Islet of Langerhans (tissue), 1 donor: ENCODE measurements around the gene CYP20A1.
"Not testable (repeated sequence)": the region's sequence is repeated elsewhere in the genome, so short reads cannot be mapped to it uniquely, and the experiment has no call there.

ENCODE experiments used
- FAIRE-seq: peaks from one replicate; lab custom pipeline; 2011; peaks lifted over from hg19 to GRCh38; lab: Jason Lieb, UNC

The CYP20A1 gene, protein sequence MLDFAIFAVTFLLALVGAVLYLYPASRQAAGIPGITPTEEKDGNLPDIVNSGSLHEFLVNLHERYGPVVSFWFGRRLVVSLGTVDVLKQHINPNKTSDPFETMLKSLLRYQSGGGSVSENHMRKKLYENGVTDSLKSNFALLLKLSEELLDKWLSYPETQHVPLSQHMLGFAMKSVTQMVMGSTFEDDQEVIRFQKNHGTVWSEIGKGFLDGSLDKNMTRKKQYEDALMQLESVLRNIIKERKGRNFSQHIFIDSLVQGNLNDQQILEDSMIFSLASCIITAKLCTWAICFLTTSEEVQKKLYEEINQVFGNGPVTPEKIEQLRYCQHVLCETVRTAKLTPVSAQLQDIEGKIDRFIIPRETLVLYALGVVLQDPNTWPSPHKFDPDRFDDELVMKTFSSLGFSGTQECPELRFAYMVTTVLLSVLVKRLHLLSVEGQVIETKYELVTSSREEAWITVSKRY

DNA sequence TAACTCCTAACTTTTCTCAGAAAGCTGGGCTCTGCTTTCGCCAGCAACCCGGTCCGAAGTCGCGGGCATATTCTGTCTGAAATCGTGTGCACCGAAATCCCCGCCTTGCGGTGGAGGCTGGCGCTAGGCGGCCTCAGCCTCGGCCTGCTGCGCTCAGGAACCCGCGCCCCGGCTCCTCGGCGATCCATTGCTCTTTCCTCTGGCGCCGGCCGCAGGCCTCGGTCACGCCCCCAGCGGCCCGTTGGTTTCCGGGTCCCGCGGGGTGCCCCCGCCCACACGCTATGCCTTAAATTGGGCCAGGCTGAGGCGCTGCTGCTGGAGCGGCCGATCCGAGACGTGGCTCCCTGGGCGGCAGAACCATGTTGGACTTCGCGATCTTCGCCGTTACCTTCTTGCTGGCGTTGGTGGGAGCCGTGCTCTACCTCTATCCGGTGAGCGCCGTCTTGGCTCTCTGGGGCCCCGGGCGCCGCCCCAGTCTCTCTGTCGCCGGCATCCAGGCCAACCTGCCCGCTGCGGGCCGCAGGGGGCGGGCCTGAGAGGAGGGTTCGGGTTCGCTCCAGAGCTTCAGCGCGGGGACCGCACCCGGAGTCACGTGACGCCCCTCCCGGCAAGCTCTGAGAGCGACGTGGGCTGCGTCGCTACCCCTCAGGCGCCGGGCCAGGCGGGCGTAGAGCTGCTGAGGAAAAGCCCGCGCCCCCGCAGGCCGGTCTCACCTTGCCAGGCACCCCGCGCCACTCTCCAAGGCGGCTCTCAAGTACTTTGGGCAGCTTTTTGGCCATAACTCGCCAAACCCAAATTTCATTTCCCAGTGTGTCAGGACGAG is at the start of gene CYP20A1:
Gene CYP20A1 (plus strand): TSS at position 315 of the 823 bp plus-strand sequence. CDS start 45 bp downstream, at position 360.
- FAIRE-seq = no peak

DNA sequence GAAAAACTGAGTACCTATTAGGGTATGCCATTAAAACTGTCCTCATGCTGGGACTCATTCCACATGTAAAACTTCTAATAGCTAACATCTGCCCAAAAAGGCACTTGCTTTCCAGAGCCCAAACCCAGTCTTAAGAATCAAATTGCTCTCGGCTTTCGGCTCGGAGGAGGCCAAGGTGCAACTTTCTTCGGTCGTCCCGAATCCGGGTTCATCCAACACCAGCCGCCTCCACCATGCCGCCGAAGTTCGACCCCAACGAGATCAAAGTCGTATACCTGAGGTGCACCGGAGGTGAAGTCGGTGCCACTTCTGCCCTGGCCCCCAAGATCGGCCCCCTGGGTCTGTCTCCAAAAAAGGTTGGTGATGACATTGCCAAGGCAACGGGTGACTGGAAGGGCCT is 48.3 kb upstream of the CYP20A1 start:
- not testable (repeated sequence) for FAIRE-seq

DNA sequence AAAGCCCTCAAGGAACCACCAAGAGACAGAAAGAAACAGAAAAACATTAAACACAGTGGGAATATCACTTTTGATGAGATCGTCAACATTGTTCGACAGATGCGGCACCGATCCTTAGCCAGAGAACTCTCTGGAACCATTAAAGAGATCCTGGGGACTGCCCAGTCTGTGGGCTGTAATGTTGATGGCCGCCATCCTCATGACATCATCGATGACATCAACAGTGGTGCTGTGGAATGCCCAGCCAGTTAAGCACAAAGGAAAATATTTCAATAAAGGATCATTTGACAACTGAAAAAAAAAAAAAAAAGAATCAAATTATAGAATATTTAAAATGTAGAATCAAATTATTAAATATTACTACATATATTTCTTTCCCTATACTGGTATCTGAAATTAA is 47.8 kb upstream of the CYP20A1 start:
- not testable (repeated sequence) for FAIRE-seq

DNA sequence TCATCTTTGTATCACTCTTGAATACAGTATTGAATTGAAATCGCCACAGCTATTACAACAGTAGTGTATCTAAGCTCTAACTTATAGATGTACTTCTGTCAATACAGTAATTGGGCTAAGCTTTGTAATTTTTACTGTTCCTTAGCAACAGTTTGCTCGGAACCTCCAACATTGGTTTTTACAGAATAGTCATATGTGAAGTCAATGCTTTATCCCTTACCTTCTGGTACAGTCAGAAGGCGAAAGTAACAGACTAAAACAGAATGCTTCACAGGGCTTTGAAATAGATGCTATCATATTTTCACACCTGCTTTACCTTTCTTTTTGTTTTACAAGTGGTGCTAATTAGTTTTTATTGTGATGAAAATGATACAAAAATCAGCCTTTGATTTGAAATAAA is 46.9 kb upstream of the CYP20A1 start:
- peak; percentile 97 for FAIRE-seq

DNA sequence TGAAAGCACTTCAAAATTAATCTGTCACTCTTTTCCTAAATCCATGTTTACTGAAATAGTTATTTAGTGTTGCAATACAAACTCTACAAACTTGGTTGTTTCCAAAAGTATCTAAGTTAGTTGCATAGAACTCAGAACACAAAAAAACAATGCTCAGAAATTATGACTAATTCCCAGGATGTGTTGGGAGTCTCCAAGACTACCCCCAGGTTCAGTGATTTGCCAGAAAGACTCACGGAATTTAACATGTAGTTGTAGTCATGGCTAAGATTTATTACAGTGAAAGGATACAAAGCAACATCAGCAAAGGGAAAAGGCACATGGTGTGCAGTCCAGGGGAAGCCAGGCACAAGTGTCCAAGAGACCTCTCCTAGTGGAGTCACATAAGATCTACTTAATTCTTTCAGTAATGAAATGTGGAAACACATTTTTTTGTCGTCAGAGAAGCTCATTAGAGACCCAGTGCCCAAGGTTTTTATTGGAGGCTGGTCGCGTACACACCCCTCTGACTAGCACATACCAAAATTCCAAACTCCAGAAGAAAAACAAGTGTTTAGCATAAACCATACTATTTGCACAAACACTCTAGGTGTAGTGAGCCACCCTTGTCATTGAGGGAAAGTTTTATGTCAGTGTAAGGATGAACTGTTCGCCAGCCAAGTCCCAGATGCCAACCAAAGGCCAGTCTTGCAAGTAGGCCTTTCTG is 43.3 kb upstream of the CYP20A1 start:
- no peak for FAIRE-seq

DNA sequence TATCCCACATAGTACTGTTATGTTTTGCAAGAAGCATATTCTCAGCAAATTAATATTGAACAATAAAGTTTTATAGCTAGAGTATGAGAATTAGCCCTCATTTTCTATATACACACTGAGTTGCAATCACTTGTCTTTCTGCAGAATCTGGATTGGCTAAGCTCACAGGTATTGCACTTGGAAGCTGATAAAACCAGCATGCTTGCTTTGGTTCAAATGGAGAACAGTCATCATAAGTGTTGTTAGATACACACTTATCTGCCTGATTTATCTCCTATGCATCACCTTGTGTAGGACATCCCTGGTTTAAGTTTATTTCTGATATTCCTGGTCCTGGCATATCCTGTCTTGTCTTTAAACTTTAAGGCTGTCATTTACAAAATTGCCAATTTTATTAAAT is 38.0 kb upstream of the CYP20A1 start:
- FAIRE-seq = no peak

DNA sequence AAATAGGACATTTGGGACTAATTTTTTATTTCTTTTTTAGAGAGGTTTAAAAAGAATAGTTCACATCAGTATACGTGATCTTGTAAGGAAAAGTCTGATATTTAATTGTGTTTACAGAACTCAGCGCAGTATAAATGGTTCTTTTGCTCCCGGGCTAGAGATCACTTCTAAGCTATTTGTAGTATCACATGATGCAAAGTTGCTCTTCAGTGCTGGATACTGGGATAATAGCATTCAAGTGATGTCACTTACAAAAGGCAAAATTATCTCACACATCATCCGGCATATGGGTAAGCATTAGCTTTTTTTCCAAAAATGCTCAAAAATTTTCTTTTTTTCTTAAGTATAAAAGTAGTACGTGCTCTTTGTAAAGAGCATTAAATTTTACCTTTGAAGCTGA is 37.4 kb upstream of the CYP20A1 start:
- FAIRE-seq = no peak

DNA sequence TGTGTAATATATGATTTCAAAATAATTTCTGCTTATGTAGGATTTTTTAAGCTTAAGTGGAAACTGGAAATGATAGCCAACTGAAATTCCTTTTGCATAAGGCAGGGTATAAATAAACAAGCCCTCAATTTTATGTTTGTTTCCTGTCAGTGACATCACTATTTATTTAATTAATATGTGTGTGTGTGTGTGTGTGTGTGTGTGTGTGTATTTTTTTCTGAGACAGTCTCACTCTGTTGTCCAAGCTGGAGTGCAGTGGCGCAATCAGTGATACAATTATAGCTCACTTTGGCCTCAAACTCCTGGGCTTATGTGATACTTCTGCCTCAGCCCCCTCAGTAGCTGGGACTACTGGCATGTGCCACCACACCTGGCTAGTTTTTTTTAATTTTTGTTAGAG is 29.3 kb upstream of the CYP20A1 start:
- no peak for FAIRE-seq

DNA sequence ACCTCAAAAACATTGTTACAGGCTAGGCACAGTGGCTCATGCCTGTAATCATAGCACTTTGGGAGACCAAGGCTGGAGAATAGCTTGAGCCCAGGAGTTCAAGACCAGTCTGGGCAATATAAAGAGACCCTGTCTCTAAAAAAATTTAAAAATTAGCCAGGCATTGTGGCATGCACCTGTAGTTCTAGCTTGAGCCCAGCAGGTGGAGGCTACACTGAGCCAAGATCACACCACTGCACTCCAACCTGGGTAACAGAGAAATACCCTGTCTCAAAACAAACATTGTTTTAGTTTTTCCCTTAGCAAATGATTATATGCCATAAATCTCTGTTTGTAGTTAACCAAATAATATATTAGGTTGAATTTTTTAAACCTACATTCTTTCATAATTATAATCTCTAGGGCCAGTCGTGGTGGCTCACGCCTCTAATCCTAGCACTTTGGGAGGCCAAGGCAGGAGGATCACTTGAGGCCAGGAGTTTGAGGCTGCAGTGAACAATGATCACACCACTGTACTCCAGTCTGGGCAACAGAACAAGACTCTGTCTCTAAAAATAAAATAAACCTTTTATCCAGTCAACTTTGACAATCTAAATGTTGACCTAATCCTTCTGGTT is 13.3 kb upstream of the CYP20A1 start:
- FAIRE-seq = peak; percentile 88

DNA sequence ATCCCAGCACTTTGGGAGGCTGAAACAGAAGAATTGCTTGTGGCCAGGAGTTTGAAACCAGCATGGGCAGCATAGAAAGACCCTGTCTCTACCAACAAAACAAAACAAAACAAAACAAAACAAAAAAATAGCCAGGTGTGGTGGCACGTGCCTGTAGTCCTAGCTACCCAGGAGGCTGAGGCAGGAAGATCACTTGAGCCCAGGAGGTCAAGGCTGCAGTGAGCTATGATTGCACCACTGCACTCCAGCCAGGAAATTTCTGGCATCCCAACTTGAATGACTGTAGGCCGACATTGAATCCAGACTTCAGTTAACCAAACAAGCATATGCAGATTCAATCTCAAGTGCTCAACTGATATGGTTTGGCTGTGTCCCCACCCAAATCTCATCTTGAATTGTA is 9.1 kb upstream of the CYP20A1 start:
- FAIRE-seq = not testable (repeated sequence)

DNA sequence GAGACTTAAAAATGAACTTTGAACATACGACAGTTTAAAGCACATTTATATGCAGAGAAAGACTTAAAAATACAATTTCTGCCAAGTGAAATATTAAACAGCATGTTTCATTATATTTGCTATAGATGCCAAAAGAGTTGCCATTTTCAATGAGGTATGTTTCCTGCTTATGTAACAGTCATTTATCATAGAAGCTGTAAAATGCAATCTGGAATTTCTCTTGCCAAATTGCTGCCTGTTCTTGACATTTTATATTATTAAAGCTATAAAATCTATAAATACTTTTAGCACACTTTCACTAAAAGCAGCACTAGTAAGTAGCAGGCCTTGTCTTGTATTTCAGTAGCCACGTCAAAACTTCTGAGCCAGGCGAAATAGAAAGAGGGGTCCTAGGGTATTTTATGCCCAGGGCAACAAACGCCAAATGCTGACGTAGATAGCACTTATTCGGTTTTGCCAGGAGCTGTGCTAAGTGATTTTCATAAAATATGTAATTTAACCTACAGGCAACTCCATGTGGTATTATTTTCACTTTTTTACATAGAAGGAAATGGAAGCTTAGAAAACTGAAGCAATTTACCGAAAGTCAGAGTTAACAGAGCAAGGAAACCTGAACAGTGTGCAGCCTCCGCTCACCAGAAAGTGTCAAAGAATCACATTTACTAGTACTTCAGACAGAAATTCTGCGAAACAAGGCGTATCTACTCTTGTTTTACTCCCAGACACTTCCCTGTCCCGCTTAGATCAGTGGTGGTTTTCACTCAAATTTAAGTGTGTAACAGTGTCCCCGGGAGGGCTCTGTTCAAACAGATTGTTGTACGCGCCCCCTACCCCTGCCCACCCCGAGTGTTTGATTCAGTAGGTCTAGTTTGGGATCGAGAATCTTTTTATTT is 1.2 kb upstream of the CYP20A1 start:
- FAIRE-seq = no peak

DNA sequence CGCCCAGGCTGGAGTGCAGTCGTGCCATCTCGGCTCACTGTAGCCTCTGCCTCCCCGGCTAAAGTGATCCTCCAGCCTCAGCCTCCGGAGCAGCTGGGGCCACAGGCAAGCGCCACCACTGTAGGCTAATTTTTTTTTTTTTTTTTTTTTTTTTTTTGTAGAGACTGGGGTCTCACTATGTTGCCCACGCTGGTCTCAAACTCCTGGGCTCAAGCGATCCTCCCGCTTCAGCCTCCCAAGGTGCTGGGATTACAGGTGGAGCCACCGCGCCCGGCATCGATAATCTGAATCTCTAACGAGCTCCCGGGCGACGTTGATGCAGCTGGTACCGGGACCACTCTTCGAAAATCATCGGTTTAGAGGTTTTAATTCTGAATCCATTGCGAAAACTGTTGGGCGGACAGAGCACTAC is 520 bp upstream of the CYP20A1 start:
- FAIRE-seq = no peak

DNA sequence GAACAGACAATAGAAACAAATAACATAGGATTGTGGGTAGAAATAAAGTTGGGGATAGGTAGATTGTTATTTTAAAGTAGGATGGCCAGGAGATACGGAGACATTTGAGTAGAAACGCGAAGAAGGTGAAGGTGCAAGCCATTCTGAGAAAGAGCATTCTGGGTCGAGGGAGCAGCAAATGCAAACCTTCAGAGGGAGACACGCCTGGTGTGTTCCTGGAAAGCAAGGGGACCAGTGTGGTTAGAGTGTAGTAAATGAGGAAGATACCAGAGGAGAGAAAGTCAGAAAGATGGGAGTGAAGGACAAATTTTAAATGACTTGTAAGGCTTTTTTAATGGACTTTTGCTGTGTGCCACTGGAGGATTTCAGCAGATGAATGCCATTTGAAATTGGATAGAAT is 1.7 kb downstream of the CYP20A1 start:
- FAIRE-seq = no peak

DNA sequence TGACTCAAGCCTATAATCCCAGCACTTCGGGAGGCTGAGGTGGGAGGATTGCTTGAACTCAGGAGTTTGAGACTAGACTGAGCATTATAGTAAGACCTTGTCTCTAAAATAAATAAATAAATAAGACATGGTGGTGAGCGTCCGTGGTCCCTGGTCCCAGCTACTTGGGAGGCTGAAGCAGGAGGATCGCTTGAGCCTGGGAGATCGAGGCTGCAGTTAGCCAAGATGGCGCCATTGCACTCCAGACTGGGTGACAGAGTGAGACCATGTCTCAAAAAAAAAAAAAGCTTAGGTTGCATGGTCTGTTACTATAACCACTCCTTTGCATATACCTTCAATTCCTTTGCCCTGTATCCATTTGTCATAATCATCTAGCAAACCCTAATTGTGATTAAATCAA is 3.7 kb downstream of the CYP20A1 start:
- no peak for FAIRE-seq

DNA sequence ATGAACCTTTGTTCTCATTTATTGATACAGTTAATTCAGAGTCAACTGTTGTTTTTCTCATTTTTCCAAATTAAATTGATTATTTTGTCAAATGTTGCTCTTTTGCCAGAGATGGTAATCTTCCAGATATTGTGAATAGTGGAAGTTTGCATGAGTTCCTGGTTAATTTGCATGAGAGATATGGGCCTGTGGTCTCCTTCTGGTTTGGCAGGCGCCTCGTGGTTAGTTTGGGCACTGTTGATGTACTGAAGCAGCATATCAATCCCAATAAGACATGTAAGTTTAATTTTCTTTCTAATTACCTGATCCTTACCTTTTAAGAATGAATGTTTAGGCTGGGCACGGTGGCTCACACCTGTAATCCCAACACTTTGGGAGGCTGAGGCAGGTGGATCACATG is 7.8 kb downstream of the CYP20A1 start:
- no peak for FAIRE-seq

DNA sequence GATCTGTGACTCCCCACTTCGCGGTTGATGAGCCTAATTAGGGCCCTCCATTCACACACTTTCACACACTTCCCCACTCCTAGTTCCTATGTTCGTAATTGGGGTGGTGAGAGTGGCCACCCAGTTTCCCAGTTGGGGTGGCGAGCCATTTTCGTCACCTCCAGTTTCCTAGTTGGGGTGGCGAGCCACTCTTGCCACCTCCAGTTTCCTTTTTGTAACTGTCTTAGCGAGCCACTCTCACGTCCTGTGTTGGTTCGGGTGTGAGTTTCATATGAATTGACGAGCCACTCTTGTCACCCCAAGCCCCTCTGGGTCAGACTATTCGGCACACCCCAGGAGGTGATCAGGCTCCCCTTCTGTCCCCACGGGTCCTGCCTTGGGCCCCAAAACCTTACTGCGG is 14.0 kb downstream of the CYP20A1 start:
- no peak for FAIRE-seq

DNA sequence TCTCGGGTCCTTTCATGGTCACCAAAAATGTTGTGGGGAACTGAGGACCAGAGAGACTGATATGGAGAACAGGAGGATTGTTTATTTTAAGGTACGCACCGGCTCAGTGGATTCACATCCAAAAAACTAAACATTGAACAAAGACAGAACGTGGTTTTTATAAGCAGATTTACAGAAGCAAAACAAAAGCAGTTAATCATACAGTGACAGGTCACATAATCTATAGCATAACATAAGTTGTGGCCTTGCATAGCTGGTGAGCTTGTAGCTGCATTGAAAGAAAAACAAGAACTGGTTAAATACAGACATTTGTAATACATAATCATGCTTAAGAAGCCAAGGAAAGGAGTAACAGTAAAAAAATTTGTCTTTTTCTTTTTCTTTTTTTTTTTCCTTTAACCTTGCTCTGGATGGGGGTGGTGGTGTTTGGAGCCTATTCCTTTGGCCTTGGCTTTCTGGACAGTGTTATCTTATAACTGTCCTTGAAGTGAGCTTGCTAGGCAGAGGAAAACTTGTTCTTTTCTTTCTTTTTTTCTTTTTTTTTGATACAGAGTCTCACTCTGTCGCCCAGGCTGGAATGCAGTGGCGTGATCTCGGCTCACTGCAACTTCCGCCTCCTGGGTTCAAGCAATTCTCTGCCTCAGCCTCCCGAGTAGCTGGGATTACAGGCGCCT is 14.7 kb downstream of the CYP20A1 start:
- FAIRE-seq = not testable (repeated sequence)

DNA sequence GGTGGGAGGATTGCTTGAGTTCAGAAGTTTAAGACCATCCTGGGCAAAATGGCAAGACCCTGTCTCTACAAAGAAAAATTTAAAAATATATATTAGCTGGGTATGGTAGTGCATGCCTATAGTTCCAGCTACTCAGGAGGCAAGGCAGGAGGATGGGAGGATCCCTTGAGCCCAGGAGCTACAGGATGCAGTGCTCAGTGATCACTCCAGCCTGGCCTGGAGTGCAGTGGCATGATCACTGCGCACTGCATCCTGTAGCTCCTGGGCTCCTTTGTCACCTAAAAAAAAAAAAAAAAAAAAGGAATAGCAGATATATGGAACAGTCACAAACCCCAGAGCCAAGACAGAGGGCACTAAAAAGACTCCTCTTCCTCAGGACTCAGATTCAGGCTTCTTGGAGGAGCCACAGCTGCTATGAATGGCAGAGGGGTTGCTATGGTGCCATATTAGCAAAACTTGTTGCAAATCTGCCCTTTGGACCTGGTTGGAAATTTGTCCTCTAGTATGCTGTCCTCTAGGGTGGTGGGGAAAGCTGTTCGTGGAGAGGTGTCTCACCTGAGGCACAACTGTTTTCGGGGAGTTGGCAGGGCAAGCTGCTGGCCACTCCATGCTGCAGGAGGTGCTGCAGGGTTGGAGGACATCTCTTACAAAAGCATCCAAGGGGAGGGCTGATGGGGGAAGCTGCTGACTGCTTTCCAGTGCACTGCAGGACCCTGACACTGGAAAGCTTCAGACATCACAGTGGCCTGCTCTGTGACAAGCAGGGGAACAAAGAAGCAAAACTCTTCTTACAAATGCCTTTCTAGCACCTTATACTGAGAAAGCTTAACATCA is 22.7 kb downstream of the CYP20A1 start:
- FAIRE-seq = no peak

DNA sequence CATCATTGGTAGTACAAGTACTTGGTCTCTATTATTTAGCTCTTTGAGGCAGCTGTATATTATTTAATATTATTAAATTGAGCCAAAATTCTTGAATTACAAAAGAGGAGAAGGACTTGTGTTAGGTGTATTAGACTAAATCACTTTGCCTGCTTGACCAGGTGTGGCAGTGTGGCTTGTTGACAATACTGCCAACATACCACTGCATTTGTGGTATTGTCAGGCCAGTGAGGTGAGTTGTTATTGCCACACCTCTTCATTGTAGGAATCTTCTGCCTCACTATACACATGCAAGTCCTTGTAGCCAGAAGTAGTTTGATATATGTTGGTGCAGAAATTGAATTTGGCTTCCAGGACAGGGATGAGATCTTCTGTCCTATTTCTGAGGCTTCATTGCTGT is 40.5 kb downstream of the CYP20A1 start:
- FAIRE-seq = no peak
